Neural cell (in vitro differentiated cells): ENCODE measurements around the gene NECTIN1.

ENCODE experiments used
- EZH2 ChIP-seq: fragments of 200-600, 300-800 bp; shearing (Covaris generic), sonication (generic); IDR thresholded peaks from 2 replicates; pipeline ENCODE4 v1.6.1; 2014; ENCODE audit warnings: antibody characterized with exemption, low read length, borderline replicate concordance, mild to moderate bottlenecking; ENCODE audit not compliant: insufficient read depth, poor library complexity, severe bottlenecking
- POLR2AphosphoS5 ChIP-seq: IDR thresholded peaks from 2 replicates; pipeline ENCODE4 v1.6.1; 2012
- RAD21 ChIP-seq: fragments of 450-650 bp; conservative IDR thresholded peaks from 2 replicates; pipeline ENCODE4 v1.6.1; 2014; ENCODE audit warnings: antibody characterized with exemption, mild to moderate bottlenecking, moderate library complexity
- TF ChIP-seq, protein P1 (sequence below): IDR thresholded peaks from 2 replicates; pipeline ENCODE4 v1.6.1; 2012; ENCODE audit warnings: borderline replicate concordance
- TF ChIP-seq, protein P2 (sequence below): fragments of 450-650 bp; IDR thresholded peaks from 2 replicates; pipeline ENCODE4 v1.5.1; 2014; ENCODE audit warnings: antibody characterized with exemption, mild to moderate bottlenecking, moderate library complexity; ENCODE audit not compliant: poor library complexity, severe bottlenecking

DNA sequence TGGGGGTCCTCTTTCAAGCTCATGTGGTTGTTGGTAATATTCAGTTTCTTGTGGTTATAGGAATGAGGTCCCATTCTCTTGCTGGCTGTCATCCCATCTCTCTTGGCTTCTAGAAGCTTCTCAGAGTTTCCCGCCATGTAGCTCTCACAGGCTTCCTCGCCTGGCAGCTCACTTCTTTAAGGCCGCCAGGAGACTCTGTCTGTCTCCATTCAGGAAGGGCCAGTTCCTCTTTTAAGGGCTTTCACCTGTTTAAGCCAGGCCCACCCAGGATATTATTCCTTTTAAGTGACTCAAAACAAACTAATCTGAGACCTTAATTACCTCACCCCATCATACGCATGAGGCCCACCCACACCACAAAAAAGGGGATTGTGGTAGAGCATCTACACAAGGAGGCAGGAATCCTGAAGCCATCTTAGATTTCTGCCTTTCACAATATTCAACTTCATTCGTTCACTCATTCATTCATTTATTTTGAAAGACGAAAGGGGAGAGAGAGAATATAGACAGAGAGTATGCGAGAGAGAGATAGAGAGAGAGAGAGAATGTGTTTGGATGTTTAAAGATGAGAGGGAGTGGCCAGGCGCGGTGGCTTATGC lies 42.3 kb upstream of the NECTIN1 start:
- no peak for TF ChIP-seq EZH2
- TF ChIP-seq, protein P1, sequence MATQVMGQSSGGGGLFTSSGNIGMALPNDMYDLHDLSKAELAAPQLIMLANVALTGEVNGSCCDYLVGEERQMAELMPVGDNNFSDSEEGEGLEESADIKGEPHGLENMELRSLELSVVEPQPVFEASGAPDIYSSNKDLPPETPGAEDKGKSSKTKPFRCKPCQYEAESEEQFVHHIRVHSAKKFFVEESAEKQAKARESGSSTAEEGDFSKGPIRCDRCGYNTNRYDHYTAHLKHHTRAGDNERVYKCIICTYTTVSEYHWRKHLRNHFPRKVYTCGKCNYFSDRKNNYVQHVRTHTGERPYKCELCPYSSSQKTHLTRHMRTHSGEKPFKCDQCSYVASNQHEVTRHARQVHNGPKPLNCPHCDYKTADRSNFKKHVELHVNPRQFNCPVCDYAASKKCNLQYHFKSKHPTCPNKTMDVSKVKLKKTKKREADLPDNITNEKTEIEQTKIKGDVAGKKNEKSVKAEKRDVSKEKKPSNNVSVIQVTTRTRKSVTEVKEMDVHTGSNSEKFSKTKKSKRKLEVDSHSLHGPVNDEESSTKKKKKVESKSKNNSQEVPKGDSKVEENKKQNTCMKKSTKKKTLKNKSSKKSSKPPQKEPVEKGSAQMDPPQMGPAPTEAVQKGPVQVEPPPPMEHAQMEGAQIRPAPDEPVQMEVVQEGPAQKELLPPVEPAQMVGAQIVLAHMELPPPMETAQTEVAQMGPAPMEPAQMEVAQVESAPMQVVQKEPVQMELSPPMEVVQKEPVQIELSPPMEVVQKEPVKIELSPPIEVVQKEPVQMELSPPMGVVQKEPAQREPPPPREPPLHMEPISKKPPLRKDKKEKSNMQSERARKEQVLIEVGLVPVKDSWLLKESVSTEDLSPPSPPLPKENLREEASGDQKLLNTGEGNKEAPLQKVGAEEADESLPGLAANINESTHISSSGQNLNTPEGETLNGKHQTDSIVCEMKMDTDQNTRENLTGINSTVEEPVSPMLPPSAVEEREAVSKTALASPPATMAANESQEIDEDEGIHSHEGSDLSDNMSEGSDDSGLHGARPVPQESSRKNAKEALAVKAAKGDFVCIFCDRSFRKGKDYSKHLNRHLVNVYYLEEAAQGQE: no peak
- TF ChIP-seq, protein P2, sequence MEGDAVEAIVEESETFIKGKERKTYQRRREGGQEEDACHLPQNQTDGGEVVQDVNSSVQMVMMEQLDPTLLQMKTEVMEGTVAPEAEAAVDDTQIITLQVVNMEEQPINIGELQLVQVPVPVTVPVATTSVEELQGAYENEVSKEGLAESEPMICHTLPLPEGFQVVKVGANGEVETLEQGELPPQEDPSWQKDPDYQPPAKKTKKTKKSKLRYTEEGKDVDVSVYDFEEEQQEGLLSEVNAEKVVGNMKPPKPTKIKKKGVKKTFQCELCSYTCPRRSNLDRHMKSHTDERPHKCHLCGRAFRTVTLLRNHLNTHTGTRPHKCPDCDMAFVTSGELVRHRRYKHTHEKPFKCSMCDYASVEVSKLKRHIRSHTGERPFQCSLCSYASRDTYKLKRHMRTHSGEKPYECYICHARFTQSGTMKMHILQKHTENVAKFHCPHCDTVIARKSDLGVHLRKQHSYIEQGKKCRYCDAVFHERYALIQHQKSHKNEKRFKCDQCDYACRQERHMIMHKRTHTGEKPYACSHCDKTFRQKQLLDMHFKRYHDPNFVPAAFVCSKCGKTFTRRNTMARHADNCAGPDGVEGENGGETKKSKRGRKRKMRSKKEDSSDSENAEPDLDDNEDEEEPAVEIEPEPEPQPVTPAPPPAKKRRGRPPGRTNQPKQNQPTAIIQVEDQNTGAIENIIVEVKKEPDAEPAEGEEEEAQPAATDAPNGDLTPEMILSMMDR: no peak
- no peak for TF ChIP-seq POLR2AphosphoS5
- TF ChIP-seq RAD21: no peak
